HepG2 (cell line): ENCODE results near the gene TTLL1. TPM values are rescaled to one million over a fixed set of nuclear protein-coding genes. Genes with fewer than 3 reads are reported as not detected.
A peak's percentile ranks its signal among the peaks of the same experiment; 100 is the strongest.

ENCODE experiments used
- ATAC-seq: fragments of 200-7000 bp; cut with Tn5 transposase; 3 replicates; pipeline ENCODE4 v1.9.1; 2020; ENCODE audit warnings: mild to moderate bottlenecking, moderate library complexity
- BruUV-seq: library from RNA; stranded (reverse); fragments of 400-500 nt; replicated peaks from 2 replicates; lab custom pipeline; 2021; lab: Mats Ljungman, UMichigan
- CTCF ChIA-PET: fragments of 300-600 bp; formaldehyde crosslinking; extraction: SDS; loops from one replicate; lab custom pipeline; 2021; ENCODE audit warnings: low total read pairs, inconsistent platforms, low intra/inter-chr PET ratio; lab: Yijun Ruan, JAX
- POLR2A ChIA-PET: fragments of 350-600 bp; sonication (Branson Sonifier 250); formaldehyde crosslinking; loops from one replicate; lab custom pipeline; 2020; ENCODE audit warnings: antibody characterized with exemption, inconsistent platforms; lab: Yijun Ruan, JAX
- DNase-seq: peaks from one replicate; pipeline ENCODE4 v3.0.0-alpha.2; 2015; ENCODE audit warnings: low spot score
- FAIRE-seq: peaks from 3 replicates; lab custom pipeline; 2011; peaks lifted over from hg19 to GRCh38; lab: Jason Lieb, UNC
- H2AFZ ChIP-seq: one replicate; pipeline ENCODE4 v1.6.1; 2011; ENCODE audit warnings: low read length, inconsistent platforms
- H3K27ac ChIP-seq: fragments of 300-600 bp; 3 replicates; pipeline ENCODE4 v1.8.0; 2011; ENCODE audit warnings: mixed run types, mild to moderate bottlenecking, mixed read lengths, low read length, inconsistent platforms; ENCODE audit not compliant: insufficient read depth; ENCODE audit errors: extremely low read length
- H3K27me3 ChIP-seq, 2 experiments: fragments of 200-600 bp in 1 of 2; 2 replicates in 1 of 2; 3 replicates in 1 of 2; pipeline versions ENCODE4 v1.6.0 to v1.8.0; 2011; ENCODE audit warnings: low read length in 2 of 2, mild to moderate bottlenecking in 2 of 2, moderate library complexity in 2 of 2, inconsistent platforms in 1 of 2; ENCODE audit not compliant: insufficient read depth in 2 of 2, control insufficient read depth in 1 of 2
- H3K36me3 ChIP-seq, 2 experiments: fragments of 200-600 bp in 1 of 2; replicated peaks in 1 of 2; 2 replicates in 1 of 2; 3 replicates in 1 of 2; pipeline versions ENCODE4 v1.5.1 to v1.8.0; 2011; ENCODE audit warnings: low read length in 2 of 2, inconsistent platforms in 1 of 2; ENCODE audit not compliant: insufficient read depth in 2 of 2, control insufficient read depth in 1 of 2
- H3K4me1 ChIP-seq: 2 replicates; pipeline ENCODE4 v1.5.1; 2012; ENCODE audit warnings: low read length, inconsistent platforms; ENCODE audit not compliant: insufficient read depth
- H3K4me2 ChIP-seq: 2 replicates; pipeline ENCODE4 v1.6.0; 2011; ENCODE audit warnings: low read depth, low read length, inconsistent platforms
- H3K4me3 ChIP-seq, 3 experiments: fragments of 200-600 bp in 1 of 3; sonication (generic), shearing (Covaris generic) in 1 of 3; replicated peaks in 1 of 3; 2 replicates each; pipeline ENCODE4 v1.5.1; 2011 to 2016; ENCODE audit warnings: low read length in 3 of 3, inconsistent platforms in 2 of 3, low read depth in 2 of 3, mild to moderate bottlenecking in 2 of 3, control low read depth in 1 of 3, mixed read lengths in 1 of 3; ENCODE audit not compliant: insufficient read depth in 1 of 3
- H3K79me2 ChIP-seq: one replicate; pipeline ENCODE4 v1.6.1; 2011; ENCODE audit warnings: low read length, inconsistent platforms; ENCODE audit not compliant: insufficient read depth
- H3K9ac ChIP-seq: 2 replicates; pipeline ENCODE4 v1.6.0; 2011; ENCODE audit warnings: mild to moderate bottlenecking, low read depth, low read length, inconsistent platforms; ENCODE audit not compliant: insufficient read depth
- H3K9me3 ChIP-seq: 2 replicates; pipeline ENCODE4 v1.5.1; 2012; ENCODE audit warnings: mild to moderate bottlenecking, low read length
- H4K20me1 ChIP-seq: 2 replicates; pipeline ENCODE4 v1.6.0; 2011; ENCODE audit warnings: inconsistent platforms, mild to moderate bottlenecking, low read length, moderate library complexity; ENCODE audit not compliant: insufficient read depth
- ASH2L ChIP-seq: fragments of 300-600, 200-600 bp; sonication (generic); IDR thresholded peaks from 2 replicates; pipeline ENCODE4 v1.7.0; 2017; ENCODE audit warnings: low read depth, mild to moderate bottlenecking, moderate library complexity, mixed read lengths, low read length; ENCODE audit not compliant: insufficient read length
- CEBPZ ChIP-seq: IDR thresholded peaks from 2 replicates; pipeline ENCODE4 v1.6.1; 2012; ENCODE audit warnings: low read length, improper control_type of control experiment
- CERS6 ChIP-seq: sonication (generic); formaldehyde crosslinking; IDR thresholded peaks from 2 replicates; pipeline ENCODE4 v1.5.0; 2020; ENCODE audit warnings: missing genetic modification reagents
- EHMT2 ChIP-seq: fragments of 200-600 bp; sonication (generic); IDR thresholded peaks from 2 replicates; pipeline ENCODE4 v1.7.0; 2017; ENCODE audit warnings: antibody characterized with exemption, low read depth, low read length, borderline replicate concordance
- FOXA3 ChIP-seq: IDR thresholded peaks from 2 replicates; pipeline ENCODE4 v1.6.1; 2016; ENCODE audit warnings: missing genetic modification reagents, missing compliant biosample characterization
- FOXO1 ChIP-seq: sonication (generic); formaldehyde crosslinking; IDR thresholded peaks from 2 replicates; pipeline ENCODE4 v1.4.0; 2020; ENCODE audit warnings: missing genetic modification reagents
- GATAD2A ChIP-seq: IDR thresholded peaks from 2 replicates; pipeline ENCODE4 v1.6.1; 2016
- HNF4A ChIP-seq: sonication (generic); formaldehyde crosslinking; IDR thresholded peaks from 2 replicates; pipeline ENCODE4 v1.4.0; 2020; ENCODE audit warnings: missing genetic modification reagents
- KAT7 ChIP-seq: IDR thresholded peaks from 2 replicates; pipeline ENCODE4 v1.6.1; 2018; ENCODE audit warnings: borderline replicate concordance, missing compliant biosample characterization
- KDM1A ChIP-seq: IDR thresholded peaks from 2 replicates; pipeline ENCODE4 v1.6.1; 2016; ENCODE audit warnings: missing compliant biosample characterization
- MYC ChIP-seq: sonication (generic); formaldehyde crosslinking; IDR thresholded peaks from 2 replicates; pipeline ENCODE4 v1.9.0; 2021; ENCODE audit warnings: missing genetic modification reagents, borderline replicate concordance
- NPAS2 ChIP-seq: sonication (generic); formaldehyde crosslinking; IDR thresholded peaks from 2 replicates; pipeline ENCODE4 v1.8.0; 2022; ENCODE audit warnings: mild to moderate bottlenecking, missing genetic modification reagents, borderline replicate concordance
- PAWR ChIP-seq: sonication (generic); formaldehyde crosslinking; IDR thresholded peaks from 2 replicates; pipeline ENCODE4 v1.4.0; 2020; ENCODE audit warnings: missing genetic modification reagents, mild to moderate bottlenecking, borderline replicate concordance
- RARA ChIP-seq: IDR thresholded peaks from 2 replicates; pipeline ENCODE4 v1.6.1; 2016; ENCODE audit warnings: missing genetic modification reagents, missing compliant biosample characterization
- STAG1 ChIP-seq: sonication (generic); formaldehyde crosslinking; IDR thresholded peaks from 2 replicates; pipeline ENCODE4 v1.4.0; 2020; ENCODE audit warnings: missing genetic modification reagents
- TBX3 ChIP-seq: fragments of 450-650 bp; IDR thresholded peaks from 2 replicates; pipeline ENCODE4 v1.6.1; 2017; ENCODE audit warnings: antibody characterized with exemption, mild to moderate bottlenecking, inconsistent platforms, borderline replicate concordance
- ZNF557 ChIP-seq: sonication (generic); formaldehyde crosslinking; IDR thresholded peaks from 2 replicates; pipeline ENCODE4 v1.4.0; 2020; ENCODE audit warnings: missing genetic modification reagents
- ZNF660 ChIP-seq: sonication (generic); formaldehyde crosslinking; IDR thresholded peaks from 2 replicates; pipeline ENCODE4 v1.5.1; 2020; ENCODE audit warnings: mild to moderate bottlenecking, low read depth, missing genetic modification reagents, borderline replicate concordance
- WGBS: methylation state at CpG from one replicate; pipeline ENCODE4 v1.1.6; 2017; ENCODE audit warnings: low lambda C conversion rate; 5-methylcytosine and 5-hydroxymethylcytosine counted together
- in situ Hi-C: cut with HindIII; loops from 2 replicates; pipeline ENCODE4 v1.10.0; 2017; ENCODE audit warnings: low pct_unique_long_range_greater_than_20kb; ENCODE audit not compliant: extremely low pct_ligation_motif_present
- intact Hi-C: fragments of 100-400 bp; cut with micrococcal nuclease; formaldehyde crosslinking; loops from one replicate; pipeline ENCODE4 v1.10.0; 2022; ENCODE audit not compliant: unreplicated experiment
- polyA plus RNA-seq, 8 experiments: library from polyadenylated mRNA; depleted of rRNA in 3 of 8; stranded (reverse) in 7 of 8; unstranded in 1 of 8; fragments of >200 nt; fragmentation: Illumina TruSeq in 4 of 8; extraction: Trizol in 4 of 8; gene quantifications; 2 replicates each; pipeline versions ENCODE4 v1.2.1 to v1.2.3, GENCODE V29; 2011 to 2016; ENCODE audit warnings: low read depth in 4 of 8, missing spikeins in 1 of 8, mixed read lengths in 1 of 8; ENCODE audit not compliant: insufficient read depth in 1 of 8
- total RNA-seq, 5 experiments: library from RNA; depleted of rRNA; stranded (reverse); fragments of >200 nt; fragmentation: Illumina TruSeq; extraction: Trizol; gene quantifications; 2 replicates each; pipeline ENCODE4 v1.2.3, GENCODE V29; 2016; ENCODE audit warnings: low read depth in 1 of 5
- TF ChIP-seq, protein P1 (sequence below), 2 experiments: sonication (generic) in 1 of 2; formaldehyde crosslinking in 1 of 2; IDR thresholded peaks; 2 replicates each; pipeline versions ENCODE4 v1.5.1 to v1.6.1; 2011 to 2020; ENCODE audit warnings: borderline replicate concordance in 1 of 2, low read depth in 1 of 2, low read length in 1 of 2, mild to moderate bottlenecking in 1 of 2, missing genetic modification reagents in 1 of 2, moderate library complexity in 1 of 2

TTLL1 gene
- total and polyA plus RNA-seq, 2 of the 13 experiments (the other 11 are each of a cell fraction or from before 2014, with no cell fraction given), result 1.6 to 5.3 TPM

DNA sequence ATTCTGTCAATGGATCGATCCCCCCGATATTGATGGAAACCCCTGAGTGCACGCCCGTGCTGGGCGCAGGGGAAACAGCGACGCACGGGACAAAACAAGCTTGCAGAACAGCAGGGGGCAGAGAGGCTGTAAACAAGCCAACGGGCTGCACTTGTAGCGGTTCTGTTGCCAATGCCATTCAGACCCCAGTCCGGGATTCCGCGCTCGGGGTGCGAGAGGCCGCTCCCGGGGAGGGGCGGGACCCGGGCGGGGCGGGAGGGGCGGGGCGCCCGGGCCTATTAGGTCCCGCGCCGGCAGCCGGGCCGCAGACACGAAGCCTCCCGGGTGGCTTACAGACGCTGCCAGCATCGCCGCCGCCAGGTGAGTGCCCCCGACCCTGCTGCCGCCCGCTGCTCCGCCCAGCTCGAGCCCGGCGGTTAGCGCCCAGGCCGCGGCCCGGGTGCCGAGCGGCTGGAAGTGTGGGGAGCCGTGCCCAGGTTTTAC is 21.3 kb upstream of the TTLL1 start, which contains the start of gene BIK:
TSS of gene BIK (plus strand) at position 307 of the 483 bp plus-strand sequence. CDS start 13,273 bp downstream, outside the sequence.
- ATAC-seq, result peak; percentile 75
- in situ Hi-C loops, result no loop called here
- intact Hi-C loops, result loop anchor here (2.0 kb wide), 1 partner anchor 16 kb away; no protein-coding TSS in a partner anchor
- no peaks in the 10 kb centered on the region for H4K20me1 ChIP-seq
- BruUV-seq, result no TSS peak
- DNase-seq, result peak; percentile 51
- H3K4me2 ChIP-seq, result peak within 1 kb of the TSS; percentile 95
- no peaks in the 10 kb centered on the region for H3K79me2 ChIP-seq
- peak within 1 kb of the TSS; percentile 34; the same call in 1 of the 2 replicates for H3K9ac ChIP-seq
- H3K4me1 ChIP-seq, result peaks cover 50% of the 10 kb centered on the region
- no peaks in the 10 kb centered on the region for H3K36me3 ChIP-seq
- ChIA-PET CTCF (no interaction called here), POLR2A (interaction anchor here (0.7 to 1.3 kb wide), 2 partner anchors 15 to 16 kb away, joined by 3 to 4 read pairs; no protein-coding TSS in a partner anchor)
- H3K4me3 ChIP-seq, result peak within 1 kb of the TSS; percentile 60 to 74 (median 62); a peak in 5 of 6 replicates
- no peaks in the 10 kb centered on the region for H3K9me3 ChIP-seq
- H2AFZ ChIP-seq, result no peak within 1 kb of the TSS
- no CpG with 5 or more reads among the region's 49 CpGs for WGBS
- no peak for FAIRE-seq
- peaks cover 5 to 36% of the 10 kb centered on the region in 2 experiments; a peak in 4 of 5 replicates for H3K27me3 ChIP-seq
- H3K27ac ChIP-seq, result no peak within 1 kb of the TSS
- TF ChIP-seq ZNF557 (CRISPR knock-in tag) (no peak), GATAD2A (CRISPR knock-in tag) (no peak; the same call in 1 of the 2 replicates), NPAS2 (CRISPR knock-in tag) (no peak), CERS6 (no peak), FOXA3 (peak; percentile 64), FOXO1 (peak; percentile 58; the same call in 1 of the 2 replicates), TBX3 (no peak), STAG1 (CRISPR knock-in tag) (peak; percentile 47), ZNF660 (CRISPR knock-in tag) (no peak), ASH2L (peak; percentile 36), PAWR (CRISPR knock-in tag) (no peak), RARA (no peak), CEBPZ (no peak), HNF4A (no peak), KAT7 (CRISPR knock-in tag) (no peak), KDM1A (CRISPR knock-in tag) (no peak), EHMT2 (no peak), MYC (CRISPR knock-in tag) (peak; percentile 17; the same call in 1 of the 2 replicates)
- TF ChIP-seq, protein P1, sequence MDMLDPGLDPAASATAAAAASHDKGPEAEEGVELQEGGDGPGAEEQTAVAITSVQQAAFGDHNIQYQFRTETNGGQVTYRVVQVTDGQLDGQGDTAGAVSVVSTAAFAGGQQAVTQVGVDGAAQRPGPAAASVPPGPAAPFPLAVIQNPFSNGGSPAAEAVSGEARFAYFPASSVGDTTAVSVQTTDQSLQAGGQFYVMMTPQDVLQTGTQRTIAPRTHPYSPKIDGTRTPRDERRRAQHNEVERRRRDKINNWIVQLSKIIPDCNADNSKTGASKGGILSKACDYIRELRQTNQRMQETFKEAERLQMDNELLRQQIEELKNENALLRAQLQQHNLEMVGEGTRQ (IDR thresholded peaks at IDR 0.05; ENCODE audit: low read depth, low read length), result no peak
- TF ChIP-seq, protein P1 (CRISPR knock-in tag; IDR thresholded peaks at IDR 0.05; ENCODE audit: borderline replicate concordance), result no peak
